Thyroid gland (tissue), 4 donors: ENCODE measurements around the gene CLK2.
"Not testable (repeated sequence)": the region's sequence is repeated elsewhere in the genome, so short reads cannot be mapped to it uniquely, and the experiment has no call there.

Experiments used
- POLR2A ChIP-seq, 2 donors: fragments of 450-650 bp; IDR thresholded peaks; one replicate each; pipeline ENCODE4 v1.6.1; 2017; ENCODE audit warnings: antibody characterized with exemption in 2 of 2, mild to moderate bottlenecking in 2 of 2, moderate library complexity in 1 of 2
- TF ChIP-seq, protein P1 (sequence below), 6 experiments: fragments of 200-600 bp in 3 of 6; fragments of 450-650 bp in 3 of 6; sonication (generic) in 3 of 6; IDR thresholded peaks; one replicate each; pipeline ENCODE4 v1.5.1; 2016 to 2019; ENCODE audit warnings: antibody characterized with exemption in 6 of 6, mild to moderate bottlenecking in 2 of 6, inconsistent platforms in 1 of 6, moderate library complexity in 1 of 6

- TF ChIP-seq, protein P1, sequence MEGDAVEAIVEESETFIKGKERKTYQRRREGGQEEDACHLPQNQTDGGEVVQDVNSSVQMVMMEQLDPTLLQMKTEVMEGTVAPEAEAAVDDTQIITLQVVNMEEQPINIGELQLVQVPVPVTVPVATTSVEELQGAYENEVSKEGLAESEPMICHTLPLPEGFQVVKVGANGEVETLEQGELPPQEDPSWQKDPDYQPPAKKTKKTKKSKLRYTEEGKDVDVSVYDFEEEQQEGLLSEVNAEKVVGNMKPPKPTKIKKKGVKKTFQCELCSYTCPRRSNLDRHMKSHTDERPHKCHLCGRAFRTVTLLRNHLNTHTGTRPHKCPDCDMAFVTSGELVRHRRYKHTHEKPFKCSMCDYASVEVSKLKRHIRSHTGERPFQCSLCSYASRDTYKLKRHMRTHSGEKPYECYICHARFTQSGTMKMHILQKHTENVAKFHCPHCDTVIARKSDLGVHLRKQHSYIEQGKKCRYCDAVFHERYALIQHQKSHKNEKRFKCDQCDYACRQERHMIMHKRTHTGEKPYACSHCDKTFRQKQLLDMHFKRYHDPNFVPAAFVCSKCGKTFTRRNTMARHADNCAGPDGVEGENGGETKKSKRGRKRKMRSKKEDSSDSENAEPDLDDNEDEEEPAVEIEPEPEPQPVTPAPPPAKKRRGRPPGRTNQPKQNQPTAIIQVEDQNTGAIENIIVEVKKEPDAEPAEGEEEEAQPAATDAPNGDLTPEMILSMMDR (IDR thresholded peaks at IDR 0.05): not testable (repeated sequence)
- not testable (repeated sequence) for TF ChIP-seq POLR2A (IDR thresholded peaks at IDR 0.05)
Observed at GRCh38 chr1:155231302-155231701, 42.0 kb downstream of the CLK2 start.
